ENCODE results near the gene IMPA2.

DNA sequence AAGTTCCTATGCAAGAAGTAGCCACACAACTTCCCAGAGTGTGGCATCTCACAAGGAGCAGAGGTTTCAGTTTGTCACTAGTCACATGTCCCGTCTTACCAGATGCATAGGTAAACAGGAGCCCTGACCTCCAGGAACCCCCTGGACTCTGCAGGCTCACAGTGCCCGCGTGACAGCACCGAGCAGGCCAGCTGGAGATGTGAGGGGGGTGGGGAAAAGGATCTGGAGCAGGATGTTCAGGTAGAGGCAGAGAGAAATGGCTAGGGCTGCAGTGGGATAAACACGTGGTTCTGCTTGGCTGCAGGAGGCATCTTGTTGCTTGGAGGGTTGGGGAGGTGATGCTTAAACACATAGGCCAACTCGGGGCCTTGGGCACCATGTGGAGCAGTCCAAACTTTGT lies 54.2 kb downstream of the IMPA2 start:
- TF ChIP-seq POLR2A (IDR thresholded peaks at IDR 0.05; ENCODE audit: low read length) (no peak), GATA1 (IDR thresholded peaks at IDR 0.05; ENCODE audit: low read depth, low read length) (no peak)
